Natural killer cell (primary cell): Measurements from ENCODE around the gene LRRC2. TPM values are rescaled to one million over a fixed set of nuclear protein-coding genes. Genes with fewer than 3 reads are reported as not detected.

ENCODE experiments used
- ATAC-seq, 3 donors: fragments of 150-1000 bp in 2 of 3; fragments of 200-7000 bp in 1 of 3; cut with Tn5 transposase; 1 replicate in 1 of 3; 2 replicates in 2 of 3; pipeline ENCODE4 v1.10.0; 2021; ENCODE audit warnings: mild to moderate bottlenecking in 2 of 3, moderate library complexity in 2 of 3
- DNase-seq, 2 donors: peaks; one replicate each; pipeline versions ENCODE4 v3.0.0 to v3.0.0-alpha.2; 2013 to 2021; ENCODE audit warnings: mixed read lengths in 1 of 2
- H3K27ac ChIP-seq: one replicate; pipeline ENCODE4 v1.5.1; 2013; ENCODE audit warnings: mild to moderate bottlenecking, low read length
- H3K27me3 ChIP-seq: one replicate; pipeline ENCODE4 v1.6.1; 2013; ENCODE audit warnings: low read length; ENCODE audit not compliant: control insufficient read depth, insufficient read depth
- H3K36me3 ChIP-seq: one replicate; pipeline ENCODE4 v1.6.1; 2013; ENCODE audit warnings: low read length; ENCODE audit not compliant: control insufficient read depth, insufficient read depth
- H3K4me1 ChIP-seq: one replicate; pipeline ENCODE4 v1.6.1; 2013; ENCODE audit warnings: low read length; ENCODE audit not compliant: control insufficient read depth, insufficient read depth
- H3K4me3 ChIP-seq: one replicate; pipeline ENCODE4 v1.5.1; 2013; ENCODE audit warnings: low read length
- H3K9me3 ChIP-seq: one replicate; pipeline ENCODE4 v1.6.1; 2013; ENCODE audit warnings: low read length; ENCODE audit not compliant: control insufficient read depth, insufficient read depth
- H3K27ac Mint-ChIP-seq, 2 donors: one replicate each; pipeline ENCODE4 v1.8.0; 2022; ENCODE audit warnings: mild to moderate bottlenecking in 2 of 2, mixed read lengths in 2 of 2, moderate library complexity in 1 of 2
- H3K27me3 Mint-ChIP-seq, 2 donors: one replicate each; pipeline ENCODE4 v1.8.0; 2022; ENCODE audit warnings: low read depth in 2 of 2, mixed read lengths in 2 of 2
- H3K36me3 Mint-ChIP-seq: one replicate; pipeline ENCODE4 v1.8.0; 2022; ENCODE audit warnings: mixed read lengths
- H3K4me1 Mint-ChIP-seq, 2 donors: one replicate each; pipeline ENCODE4 v1.8.0; 2022; ENCODE audit warnings: mixed read lengths in 2 of 2
- H3K4me3 Mint-ChIP-seq: one replicate; pipeline ENCODE4 v1.8.0; 2022; ENCODE audit warnings: mild to moderate bottlenecking, moderate library complexity, mixed read lengths
- H3K9me3 Mint-ChIP-seq, 2 donors: one replicate each; pipeline ENCODE4 v1.8.0; 2022; ENCODE audit warnings: mixed read lengths in 2 of 2
- intact Hi-C: fragments of 100-400 bp; cut with micrococcal nuclease; formaldehyde crosslinking; loops from one replicate; pipeline ENCODE4 v1.14.2; 2022
- total RNA-seq, 4 donors: library from RNA; stranded (reverse); fragments of 120-200 nt in 1 of 4; gene quantifications; one replicate each; pipeline versions ENCODE4 v1.2.3 to v1.2.4, GENCODE V29; 2013 to 2022
- TF ChIP-seq, protein P1 (sequence below): fragments of 200-600 bp; IDR thresholded peaks from one replicate; pipeline ENCODE4 v1.8.0; 2022; ENCODE audit warnings: antibody characterized with exemption

Gene LRRC2
- total RNA-seq, 3 donors from 2014 or later (not counting 1 experiment from before 2014, with no cell fraction given) = 0.18 TPM; not detected in 2

DNA sequence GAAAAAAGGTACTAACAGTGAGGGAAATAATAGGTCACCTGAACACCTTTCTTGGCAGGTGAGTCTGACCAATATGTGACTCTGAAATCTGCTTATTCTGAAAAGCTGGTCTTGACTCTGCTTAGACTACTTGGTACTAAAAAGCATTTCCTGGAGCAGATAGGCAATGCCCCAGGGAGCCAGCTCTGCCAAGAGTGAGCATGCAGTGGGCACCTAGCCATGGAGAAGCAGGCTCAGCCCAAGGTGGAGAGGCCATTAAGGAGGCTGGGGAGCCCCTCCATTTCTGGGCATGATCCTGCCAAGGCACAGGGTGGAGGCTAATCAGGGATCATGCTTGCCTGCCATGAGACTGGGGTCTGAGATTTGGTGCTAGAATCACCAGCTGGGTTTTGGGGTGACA, 99.8 kb downstream of the LRRC2 start:
- H3K27me3 Mint-ChIP-seq = peaks cover 39 to 40% of the 10 kb centered on the region in 2 donors
- TF ChIP-seq, protein P1, sequence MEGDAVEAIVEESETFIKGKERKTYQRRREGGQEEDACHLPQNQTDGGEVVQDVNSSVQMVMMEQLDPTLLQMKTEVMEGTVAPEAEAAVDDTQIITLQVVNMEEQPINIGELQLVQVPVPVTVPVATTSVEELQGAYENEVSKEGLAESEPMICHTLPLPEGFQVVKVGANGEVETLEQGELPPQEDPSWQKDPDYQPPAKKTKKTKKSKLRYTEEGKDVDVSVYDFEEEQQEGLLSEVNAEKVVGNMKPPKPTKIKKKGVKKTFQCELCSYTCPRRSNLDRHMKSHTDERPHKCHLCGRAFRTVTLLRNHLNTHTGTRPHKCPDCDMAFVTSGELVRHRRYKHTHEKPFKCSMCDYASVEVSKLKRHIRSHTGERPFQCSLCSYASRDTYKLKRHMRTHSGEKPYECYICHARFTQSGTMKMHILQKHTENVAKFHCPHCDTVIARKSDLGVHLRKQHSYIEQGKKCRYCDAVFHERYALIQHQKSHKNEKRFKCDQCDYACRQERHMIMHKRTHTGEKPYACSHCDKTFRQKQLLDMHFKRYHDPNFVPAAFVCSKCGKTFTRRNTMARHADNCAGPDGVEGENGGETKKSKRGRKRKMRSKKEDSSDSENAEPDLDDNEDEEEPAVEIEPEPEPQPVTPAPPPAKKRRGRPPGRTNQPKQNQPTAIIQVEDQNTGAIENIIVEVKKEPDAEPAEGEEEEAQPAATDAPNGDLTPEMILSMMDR = no peak
- intact Hi-C loops = no loop called here
- no peak overlapping the region for H3K27ac Mint-ChIP-seq
- Histone ChIP-seq H3K4me1 (no peaks in the 10 kb centered on the region), H3K4me3 (no peak overlapping the region), H3K36me3 (no peaks in the 10 kb centered on the region), H3K27ac (no peak overlapping the region), H3K27me3 (peaks cover 11% of the 10 kb centered on the region), H3K9me3 (no peaks in the 10 kb centered on the region)
- no peaks in the 10 kb centered on the region for H3K36me3 Mint-ChIP-seq
- no peaks in the 10 kb centered on the region for H3K4me1 Mint-ChIP-seq
- H3K4me3 Mint-ChIP-seq = no peak overlapping the region
- ATAC-seq (no peak), DNase-seq (no peak)
- H3K9me3 Mint-ChIP-seq = no peaks in the 10 kb centered on the region

Other genes with a start within 250 kb of the LRRC2 start
- gene CCR2, start 212.2 kb downstream of the LRRC2 start, total RNA-seq = 1 to 10 TPM in 2 of 3 donors, under 1 TPM in 1; 0.21 to 9.8 (median 1.7) TPM
- gene CCR5, start 195.4 kb downstream of the LRRC2 start, total RNA-seq = 1 to 10 TPM in 2 of 3 donors, under 1 TPM in 1; 0.59 to 7.6 (median 1.0) TPM
- 1 to 10 TPM; 3.0 to 4.6 (median 3.8) TPM for gene CCRL2, start 159.0 kb downstream of the LRRC2 start, total RNA-seq
- 1 to 10 TPM in 2 of 3 donors, not detected in 1; 1.0 to 1.1 TPM for gene LTF, start 101.4 kb downstream of the LRRC2 start, total RNA-seq
- not detected for gene RTP3, start 68.3 kb downstream of the LRRC2 start, total RNA-seq
- not detected for gene FAM240A, start 46.2 kb upstream of the LRRC2 start, total RNA-seq
- 1 to 10 TPM in 1 of 3 donors, under 1 TPM in 2; 0.07 to 1.3 (median 0.70) TPM for gene ALS2CL, start 127.4 kb upstream of the LRRC2 start, total RNA-seq
- not detected for gene TMIE, start 135.1 kb upstream of the LRRC2 start, total RNA-seq
- under 1 TPM in 1 of 3 donors, not detected in 2; 0.16 TPM for gene PRSS50, start 151.6 kb upstream of the LRRC2 start, total RNA-seq